HG03175 (cell line): Measurements from ENCODE around the gene SYNGR4.

Source experiments
- ATAC-seq: cut with Tn5 transposase; IDR thresholded peaks from one replicate; pipeline ENCODE4 v1.9.1; 2021; ENCODE audit warnings: mild to moderate bottlenecking, moderate library complexity; ENCODE audit not compliant: unreplicated experiment

Gene SYNGR4

DNA sequence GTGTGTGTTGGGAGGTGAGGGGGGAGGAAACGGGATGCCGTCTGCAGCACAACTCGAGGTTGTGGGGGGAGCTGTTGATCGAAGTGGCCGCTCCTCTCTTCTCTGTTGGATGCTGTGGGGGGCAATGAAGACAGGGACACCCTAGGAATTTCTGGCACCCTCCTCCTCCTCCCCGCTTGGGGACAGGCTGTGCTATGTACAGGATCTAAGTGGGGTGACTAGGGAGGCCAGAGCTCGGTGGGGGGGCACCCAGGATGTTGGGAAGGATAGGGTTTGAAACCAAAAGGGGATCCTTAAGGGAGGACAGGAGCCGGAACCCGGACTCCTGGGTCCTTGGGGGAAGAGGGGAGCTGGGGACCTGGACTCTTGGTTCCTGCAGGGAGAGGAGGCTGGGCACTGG, 31.3 kb downstream of the SYNGR4 start:
- no peak for ATAC-seq

DNA sequence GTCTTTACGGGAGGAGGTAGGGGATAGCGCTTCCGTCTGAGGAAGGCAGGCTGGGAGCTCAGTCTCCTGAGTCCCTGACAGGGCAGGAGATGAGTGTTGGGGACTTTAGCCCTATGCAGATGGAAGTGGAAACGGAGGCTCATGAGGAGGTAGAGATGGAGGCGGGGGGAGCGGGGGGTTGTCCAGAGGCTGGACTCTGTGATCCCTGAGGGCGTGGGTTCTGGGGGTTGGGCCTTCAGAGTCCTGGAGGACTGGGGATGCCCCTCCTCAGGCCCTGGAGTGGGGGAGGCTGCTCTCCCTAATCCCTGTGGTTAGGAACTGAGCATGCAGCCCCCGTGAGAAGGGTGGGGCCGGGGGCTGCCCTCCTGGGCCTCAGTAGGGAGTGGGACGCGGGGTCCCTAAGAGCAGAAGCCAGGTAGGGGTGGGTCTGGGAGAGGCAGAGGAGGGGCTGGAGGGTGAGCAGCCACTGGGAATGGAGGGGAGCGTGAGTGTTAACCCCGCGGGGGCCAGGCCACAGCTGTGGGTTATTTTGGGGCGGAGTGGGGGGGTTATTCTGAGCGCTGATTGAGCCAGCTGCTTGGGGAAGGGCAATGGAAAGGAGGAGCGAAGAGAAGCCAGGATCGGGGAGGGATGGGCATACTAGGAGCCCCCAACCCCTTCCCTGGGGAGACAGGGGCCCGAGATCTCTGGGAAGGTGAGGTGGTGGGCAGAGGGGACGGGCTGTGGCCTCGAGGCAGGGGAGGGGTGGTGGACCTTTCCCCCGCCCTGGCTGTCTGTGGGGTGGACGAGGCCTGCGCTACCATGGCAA, 32.1 kb downstream of the SYNGR4 start:
- ATAC-seq, result no peak

DNA sequence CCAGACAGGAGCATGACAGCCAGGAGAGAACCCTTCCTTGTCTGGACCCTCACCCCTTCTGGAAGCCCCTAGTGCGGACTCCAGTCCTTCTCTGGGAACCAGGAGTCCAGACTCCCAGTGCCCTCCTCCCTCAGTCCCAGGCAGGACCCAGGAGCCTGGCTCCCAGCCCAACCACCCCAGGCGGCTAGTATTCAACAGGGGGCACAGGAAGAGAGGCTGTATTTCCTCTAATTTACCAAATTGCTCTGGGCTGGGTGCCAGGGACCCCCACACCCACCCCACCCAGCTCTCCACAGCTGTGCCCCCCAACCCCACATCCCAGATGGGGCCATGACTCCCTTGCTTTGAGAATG, 32.6 kb downstream of the SYNGR4 start:
- no peak for ATAC-seq

DNA sequence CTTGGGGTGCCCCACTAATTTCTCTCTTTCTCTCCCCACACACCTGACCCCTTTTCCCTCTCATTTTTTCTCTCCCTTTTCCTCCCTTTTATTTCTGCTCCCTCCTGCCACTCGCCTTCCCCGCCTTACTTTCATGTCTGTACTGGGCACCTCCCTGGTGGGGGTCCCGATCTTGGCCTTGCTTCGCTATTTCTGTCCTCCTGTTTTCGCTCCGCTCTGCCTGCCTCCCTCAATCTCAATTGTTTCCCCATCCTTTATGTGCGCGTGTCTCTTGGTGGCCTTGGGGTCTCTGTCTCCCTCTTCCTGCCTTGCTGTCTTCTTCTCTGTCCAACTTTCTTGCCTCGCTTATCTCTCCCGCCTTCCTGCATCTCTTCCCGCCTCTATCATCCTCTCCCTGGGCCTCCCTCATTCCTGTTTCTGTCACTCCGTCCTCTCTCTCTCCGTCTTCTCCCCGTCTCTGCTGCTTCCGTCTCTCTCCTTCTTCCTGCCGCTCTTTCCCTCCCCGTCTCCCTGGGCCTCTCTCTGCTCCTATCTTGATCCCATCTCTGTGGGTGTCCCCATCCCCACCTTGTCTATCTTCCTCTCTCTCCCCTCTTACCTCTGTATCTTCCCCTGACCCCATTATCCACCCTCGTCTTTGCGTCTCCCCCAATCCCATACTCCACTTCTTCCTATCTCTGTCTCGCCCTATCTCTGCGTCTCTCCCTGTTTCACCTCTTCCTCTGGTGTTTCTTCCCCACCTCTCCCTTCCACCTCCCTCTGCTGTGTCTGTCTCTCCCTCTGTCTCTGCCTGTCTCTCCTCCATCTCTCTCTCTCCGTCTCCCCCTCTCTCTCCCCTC, 33.3 kb downstream of the SYNGR4 start:
- no peak for ATAC-seq

DNA sequence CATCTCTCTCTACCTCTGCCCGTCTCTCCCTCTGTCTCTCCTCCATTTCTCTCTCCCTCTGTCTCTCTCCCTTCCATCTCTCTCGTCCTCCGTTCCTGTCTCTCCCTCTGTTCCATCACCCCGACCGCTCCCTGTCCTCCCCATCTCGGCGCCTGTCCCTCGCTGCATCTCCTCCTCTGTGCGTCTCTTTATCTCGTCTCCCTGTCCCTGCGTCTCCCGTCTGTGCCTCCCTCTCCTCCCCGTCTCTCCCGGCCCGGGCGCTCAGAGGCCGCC, 33.9 kb downstream of the SYNGR4 start:
- no peak for ATAC-seq

DNA sequence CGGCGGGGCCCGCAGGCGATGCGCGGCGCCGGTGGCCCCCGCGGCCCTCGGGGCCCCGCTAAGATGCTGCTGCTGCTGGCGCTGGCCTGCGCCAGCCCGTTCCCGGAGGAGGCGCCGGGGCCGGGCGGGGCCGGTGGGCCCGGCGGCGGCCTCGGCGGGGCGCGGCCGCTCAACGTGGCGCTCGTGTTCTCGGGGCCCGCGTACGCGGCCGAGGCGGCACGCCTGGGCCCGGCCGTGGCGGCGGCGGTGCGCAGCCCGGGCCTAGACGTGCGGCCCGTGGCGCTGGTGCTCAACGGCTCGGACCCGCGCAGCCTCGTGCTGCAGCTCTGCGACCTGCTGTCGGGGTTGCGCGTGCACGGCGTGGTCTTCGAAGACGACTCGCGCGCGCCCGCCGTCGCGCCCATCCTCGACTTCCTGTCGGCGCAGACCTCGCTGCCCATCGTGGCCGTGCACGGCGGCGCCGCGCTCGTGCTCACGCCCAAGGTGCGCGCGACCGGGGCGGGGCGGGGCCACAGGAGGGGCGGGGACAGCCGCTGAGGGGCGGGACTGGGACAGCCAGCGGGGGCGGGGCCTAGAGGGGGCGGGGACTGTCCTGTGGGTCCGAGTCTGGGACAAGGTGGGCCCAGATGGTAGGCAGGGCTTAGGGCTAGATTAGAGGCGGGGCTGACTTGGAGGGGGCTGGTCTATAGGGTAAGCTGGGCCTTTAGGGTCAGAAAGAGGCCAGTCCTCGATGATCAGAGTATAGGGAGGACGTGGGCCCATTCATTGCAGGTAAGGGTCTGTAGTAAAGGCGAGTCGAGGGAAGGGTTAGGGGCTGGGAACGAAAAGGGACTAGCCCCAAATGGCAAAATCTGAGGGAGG, 34.4 kb downstream of the SYNGR4 start:
- no peak for ATAC-seq

DNA sequence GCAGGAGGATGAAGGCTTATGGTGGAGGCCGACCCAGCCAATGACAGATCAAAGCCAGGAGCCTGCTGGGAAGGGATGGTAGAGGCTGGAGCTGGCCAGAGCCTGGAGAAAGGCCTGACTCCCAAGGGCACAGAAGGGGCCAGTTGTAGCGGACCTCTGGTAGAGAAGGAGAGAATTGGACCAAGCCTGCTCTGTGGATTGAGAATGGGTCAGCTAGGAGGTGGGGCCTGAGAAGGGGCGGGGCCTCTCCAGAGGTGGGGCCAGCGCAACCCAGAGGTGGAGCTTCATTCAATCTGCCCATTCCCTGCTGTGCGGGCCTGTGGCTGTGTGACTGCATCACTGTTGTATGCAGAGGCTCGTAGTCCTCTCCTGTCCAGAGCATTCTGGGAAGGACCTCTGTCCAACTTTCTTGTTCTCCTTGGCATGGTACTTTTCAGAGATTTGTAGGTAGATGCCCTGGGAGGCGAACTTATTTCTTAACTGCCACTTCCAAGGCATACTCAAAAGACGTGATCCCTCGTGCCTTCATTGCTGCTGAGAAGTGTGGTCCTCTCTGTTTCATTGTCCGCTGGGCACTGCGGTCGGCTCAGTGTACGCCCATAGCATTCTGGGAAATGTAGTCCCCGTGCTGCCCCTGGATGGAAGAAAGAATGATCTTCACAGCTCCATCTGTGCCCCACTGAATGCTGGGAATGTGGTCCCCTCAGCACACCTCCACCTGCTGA, 36.0 kb downstream of the SYNGR4 start:
- ATAC-seq, result no peak

DNA sequence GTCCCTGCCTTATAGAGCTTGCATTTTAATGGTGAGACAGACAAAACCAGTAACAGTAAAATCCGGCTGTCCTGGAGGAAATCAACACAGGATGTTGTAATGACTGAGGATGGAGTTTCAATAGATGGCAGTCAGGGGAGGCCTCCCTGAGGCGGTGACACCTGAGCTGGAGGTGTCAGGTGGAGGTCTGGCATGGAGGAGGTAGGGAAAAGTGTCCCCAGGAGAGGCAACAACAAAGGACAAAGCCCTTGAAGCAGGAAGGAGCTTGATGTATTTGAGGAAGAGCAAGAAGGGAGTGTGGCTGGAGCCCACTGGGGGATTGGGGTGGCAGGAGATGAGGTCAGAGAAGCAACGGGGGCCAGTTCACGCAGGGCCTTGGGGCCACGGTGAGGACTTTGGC, 37.1 kb downstream of the SYNGR4 start:
- no peak for ATAC-seq

DNA sequence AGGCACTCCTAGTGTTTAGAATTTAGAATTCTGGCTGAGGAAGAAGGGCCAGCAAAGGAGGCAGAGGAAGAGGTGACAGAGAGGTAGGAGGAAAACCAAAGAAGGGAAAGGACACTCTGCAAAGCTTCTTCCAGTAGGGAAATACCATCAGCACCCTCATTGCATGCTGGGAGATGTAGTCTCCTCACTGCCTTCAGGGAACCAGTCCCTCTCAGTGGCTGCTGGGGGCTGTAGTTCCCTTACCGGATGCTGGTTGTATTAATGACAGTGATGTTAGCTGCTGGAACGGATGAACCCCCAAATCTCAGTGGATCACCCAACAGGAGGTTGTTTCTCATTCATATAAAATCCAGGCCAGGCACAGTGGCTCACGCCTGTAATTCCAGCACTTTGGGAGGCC, 39.4 kb downstream of the SYNGR4 start:
- ATAC-seq, result no peak

DNA sequence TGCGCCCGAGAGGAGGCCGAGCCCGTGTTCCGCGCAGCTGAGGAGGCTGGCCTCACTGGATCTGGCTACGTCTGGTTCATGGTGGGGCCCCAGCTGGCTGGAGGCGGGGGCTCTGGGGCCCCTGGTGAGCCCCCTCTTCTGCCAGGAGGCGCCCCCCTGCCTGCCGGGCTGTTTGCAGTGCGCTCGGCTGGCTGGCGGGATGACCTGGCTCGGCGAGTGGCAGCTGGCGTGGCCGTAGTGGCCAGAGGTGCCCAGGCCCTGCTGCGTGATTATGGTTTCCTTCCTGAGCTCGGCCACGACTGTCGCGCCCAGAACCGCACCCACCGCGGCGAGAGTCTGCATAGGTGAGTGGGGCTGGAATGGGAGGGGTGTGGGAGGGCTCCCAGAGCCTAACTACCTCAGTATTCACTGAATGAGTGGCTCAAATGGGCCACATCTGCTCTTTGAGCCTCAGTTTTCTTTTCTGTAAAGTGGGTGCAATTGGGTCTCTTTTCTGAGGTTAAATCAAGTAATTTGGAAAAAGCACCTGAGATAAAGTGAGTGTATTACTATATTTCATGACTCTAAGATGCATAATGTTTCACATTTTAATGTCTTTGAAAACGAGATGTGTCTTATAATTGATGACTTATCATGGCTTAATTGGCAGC, 41.0 kb downstream of the SYNGR4 start:
- no peak for ATAC-seq

DNA sequence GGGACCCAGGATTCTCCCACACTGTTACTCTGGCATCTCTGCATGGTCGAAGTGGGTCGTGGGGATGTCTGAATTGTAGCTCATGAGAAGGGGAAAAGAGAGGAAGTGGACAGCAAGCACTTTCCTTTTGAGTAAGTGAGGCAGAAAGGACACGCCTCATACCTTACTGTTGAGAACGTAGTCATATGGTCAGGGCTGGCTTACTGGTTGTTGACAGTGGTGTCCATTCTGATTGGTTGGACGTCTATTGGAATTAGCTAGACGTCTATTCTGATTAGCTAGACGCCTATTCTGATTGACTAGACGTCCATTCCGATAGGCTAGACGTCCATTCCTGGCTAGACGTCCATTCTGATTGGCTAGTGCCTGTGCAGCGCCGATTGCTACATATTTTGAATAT, 41.7 kb downstream of the SYNGR4 start:
- ATAC-seq, result no peak

DNA sequence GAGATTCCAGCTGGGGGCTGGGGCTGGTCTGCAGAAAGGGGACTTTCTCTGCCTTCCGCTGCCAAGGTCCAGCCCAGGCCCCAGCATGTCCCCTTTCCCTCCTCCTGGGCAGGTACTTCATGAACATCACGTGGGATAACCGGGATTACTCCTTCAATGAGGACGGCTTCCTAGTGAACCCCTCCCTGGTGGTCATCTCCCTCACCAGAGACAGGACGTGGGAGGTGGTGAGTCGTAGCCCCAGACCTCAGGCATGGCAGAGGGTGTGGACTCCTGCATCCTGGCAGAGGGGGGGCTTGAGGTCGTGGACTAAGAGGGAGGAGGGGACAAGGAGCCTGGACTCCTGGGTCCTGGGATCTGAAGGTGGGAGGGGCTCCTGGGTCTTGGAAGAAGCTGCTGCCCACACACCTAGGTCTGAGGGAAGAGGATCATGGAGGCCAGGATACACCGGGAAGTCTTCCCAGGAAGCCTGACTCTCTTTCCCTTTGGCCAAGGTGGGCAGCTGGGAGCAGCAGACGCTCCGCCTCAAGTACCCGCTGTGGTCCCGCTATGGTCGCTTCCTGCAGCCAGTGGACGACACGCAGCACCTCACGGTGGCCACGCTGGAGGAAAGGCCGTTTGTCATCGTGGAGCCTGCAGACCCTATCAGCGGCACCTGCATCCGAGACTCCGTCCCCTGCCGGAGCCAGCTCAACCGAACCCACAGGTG, 49.9 kb downstream of the SYNGR4 start:
- ATAC-seq, result no peak

DNA sequence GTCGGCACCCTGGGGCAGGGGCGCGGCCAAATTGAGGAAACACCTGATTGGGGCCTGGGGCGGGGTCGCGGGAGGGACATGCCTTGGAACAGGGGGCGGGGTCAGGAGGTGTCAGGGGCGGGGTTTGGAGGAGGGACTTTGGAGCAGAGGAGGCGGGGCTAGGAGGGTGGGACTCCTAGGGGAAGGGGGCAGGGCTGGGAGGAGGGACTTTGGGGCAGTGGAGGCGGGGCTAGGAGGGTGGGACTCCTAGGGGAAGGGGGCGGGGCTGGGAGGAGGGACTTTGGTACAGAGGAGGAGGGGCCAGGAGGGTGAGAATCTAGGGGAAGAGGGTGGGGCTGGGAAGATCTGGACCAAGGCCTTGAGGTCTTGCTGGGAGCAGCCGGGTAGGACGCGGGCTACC, 51.2 kb downstream of the SYNGR4 start:
- no peak for ATAC-seq

DNA sequence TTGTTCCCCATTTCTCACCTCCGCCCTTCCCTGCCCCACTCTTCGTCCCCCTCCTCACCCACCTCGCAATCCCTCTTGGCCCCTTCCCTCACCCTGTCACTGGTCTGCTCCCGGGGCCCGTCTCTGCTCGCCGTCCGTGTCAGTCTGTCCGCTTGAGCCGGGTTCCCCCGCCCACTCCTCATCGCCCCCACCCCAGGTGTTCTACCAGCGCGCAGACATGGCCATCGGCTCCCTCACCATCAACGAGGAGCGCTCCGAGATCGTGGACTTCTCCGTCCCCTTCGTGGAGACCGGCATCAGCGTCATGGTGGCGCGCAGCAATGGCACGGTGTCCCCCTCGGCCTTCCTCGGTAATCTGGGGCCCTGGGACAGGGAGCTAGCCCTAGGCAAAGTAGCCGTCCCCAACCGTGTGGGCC, 51.6 kb downstream of the SYNGR4 start:
- ATAC-seq, result no peak

DNA sequence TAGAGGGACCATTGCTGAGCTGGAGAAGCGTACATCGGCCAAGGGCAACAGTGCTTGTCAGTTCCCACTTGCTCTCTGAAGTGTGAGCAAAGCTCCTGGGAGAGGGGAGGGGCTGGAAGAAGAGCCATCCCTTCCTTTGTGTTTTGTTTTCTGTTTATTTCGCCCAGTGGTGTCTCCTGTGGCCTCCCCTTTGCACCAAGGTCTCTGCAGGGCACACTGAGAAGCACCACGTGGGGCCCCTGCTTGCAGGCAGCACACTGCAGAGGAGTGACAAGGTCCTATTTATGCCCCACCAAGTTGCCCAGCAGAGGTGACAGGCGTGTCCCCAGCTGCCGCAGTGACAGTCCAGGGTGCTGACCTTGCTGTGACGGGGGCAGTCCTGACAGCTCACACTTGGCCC, 53.3 kb downstream of the SYNGR4 start:
- no peak for ATAC-seq

DNA sequence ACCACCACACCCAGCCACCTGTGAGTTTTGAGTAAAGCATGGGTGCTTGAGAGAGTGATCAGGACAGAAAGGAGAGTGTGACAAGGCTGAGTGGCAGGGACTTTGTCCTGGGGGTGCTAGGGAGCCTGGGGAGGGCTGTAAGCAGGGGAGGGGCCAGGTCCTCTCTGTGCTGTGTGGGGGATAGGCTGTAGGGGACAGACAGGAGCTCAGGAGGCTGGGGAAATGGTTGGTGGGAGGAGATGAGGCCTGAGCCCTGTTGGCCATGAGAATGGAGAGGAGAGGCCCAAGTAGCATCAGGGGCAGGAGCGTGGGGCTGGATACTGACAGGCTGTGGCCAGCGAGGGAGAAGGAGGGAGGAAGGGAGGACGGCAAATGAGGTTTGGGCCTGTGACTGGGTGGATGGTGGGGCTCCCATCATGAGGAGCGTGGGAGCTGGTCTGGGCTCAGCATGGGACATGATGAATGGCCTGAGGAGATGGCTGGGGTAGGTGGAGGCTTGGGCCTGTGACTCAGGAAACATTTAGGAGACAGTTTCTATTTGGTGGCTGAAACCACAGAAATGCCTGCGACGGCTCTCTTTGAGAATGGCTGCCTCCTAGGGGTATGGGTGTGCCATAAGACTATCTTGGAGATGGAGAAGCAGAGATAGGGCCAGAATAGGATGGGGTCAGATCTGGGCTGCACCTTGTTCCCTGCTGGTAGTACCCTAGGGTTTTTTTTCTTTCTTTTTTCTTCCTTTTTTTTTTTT, 54.3 kb downstream of the SYNGR4 start:
- no peak for ATAC-seq

DNA sequence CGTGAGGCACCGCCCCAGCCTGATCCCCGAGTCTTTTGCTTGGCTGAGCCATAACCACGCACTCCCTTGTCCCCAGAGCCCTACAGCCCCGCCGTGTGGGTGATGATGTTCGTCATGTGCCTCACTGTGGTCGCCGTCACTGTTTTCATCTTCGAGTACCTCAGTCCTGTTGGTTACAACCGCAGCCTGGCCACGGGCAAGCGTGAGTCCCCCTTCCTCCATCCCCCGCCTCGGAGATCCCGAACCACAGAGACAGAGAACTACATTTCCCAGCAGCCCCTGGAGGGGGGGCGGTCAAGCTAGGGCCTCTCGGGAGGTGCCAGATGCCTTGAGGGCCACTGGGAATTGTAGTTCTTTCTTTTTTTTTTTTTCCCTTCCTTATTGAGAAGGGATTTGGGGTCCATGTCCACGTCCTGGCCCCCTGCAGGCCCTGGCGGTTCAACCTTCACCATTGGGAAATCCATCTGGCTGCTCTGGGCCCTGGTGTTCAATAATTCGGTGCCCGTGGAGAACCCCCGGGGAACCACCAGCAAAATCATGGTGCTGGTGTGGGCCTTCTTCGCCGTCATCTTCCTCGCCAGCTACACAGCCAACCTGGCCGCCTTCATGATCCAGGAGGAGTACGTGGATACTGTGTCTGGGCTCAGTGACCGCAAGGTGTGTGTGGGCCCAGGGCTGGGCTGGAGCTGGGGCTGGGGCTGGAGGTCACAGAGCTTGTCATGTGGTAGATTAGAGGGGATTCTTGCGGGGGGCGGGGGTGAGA, 55.2 kb downstream of the SYNGR4 start:
- ATAC-seq, result no peak

DNA sequence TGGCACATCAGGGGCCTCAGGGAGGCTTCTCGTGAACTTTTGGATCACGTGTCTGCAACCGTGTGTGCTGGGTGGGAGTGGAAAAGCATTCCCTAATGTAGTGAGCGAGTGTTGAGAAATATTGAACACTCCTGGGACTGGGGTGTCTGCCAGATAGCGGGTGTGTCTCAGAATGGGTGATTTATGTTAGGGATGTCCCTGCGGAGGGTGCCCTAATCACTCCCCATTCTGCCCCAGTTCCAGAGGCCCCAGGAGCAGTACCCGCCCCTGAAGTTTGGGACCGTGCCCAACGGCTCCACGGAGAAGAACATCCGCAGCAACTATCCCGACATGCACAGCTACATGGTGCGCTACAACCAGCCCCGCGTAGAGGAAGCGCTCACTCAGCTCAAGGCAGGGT, 57.4 kb downstream of the SYNGR4 start:
- ATAC-seq, result no peak
